Measurements from ENCODE around the gene CPT1B. TPM values are rescaled to one million over a fixed set of nuclear protein-coding genes. Genes with fewer than 3 reads are reported as not detected.

CPT1B gene
- total and polyA plus RNA-seq, 2 of the 8 experiments (the other 6 are each of a cell fraction or from before 2014, with no cell fraction given): 34.2 to 36.2 TPM

GRCh38 chr22:50524676-50525103 lies 53.5 kb downstream of the CPT1B start:
- CTCF ChIA-PET (ENCODE audit: partially characterized antibody): interaction anchor here (1.0 to 3.4 kb wide), 9 partner anchors 10 to 201 kb away, joined by 3 to 36 read pairs (median 6); partner anchors contain the start of genes KLHDC7B and SYCE3
- Histone ChIP-seq H3K14ac (ENCODE audit: insufficient read length) (no peak overlapping the region), H2BK12ac (ENCODE audit: low read depth, low read length) (no peak overlapping the region), H3K79me2 (ENCODE audit: control insufficient read depth in 1 of 2, insufficient read depth in 2 of 2, low read length in 2 of 2) (no peaks in the 10 kb centered on the region), H2BK5ac (ENCODE audit: low read depth, low read length) (no peak overlapping the region), H3K27ac (ENCODE audit: low read depth, low read length) (no peak overlapping the region), H2BK20ac (ENCODE audit: low read length) (no peak overlapping the region), H3K56ac (replicated peaks; ENCODE audit: insufficient read length, low read depth, low read length) (no peak overlapping the region), H3K9ac (replicated peaks in 1 of 4; ENCODE audit: extremely low read depth in 1 of 4, low read depth in 3 of 4, low read length in 3 of 4) (peak overlapping the region in 2 of 4 experiments; percentile 6 to 68; a peak in 3 of 7 replicates), H3K36me3 (ENCODE audit: control insufficient read depth in 2 of 4, insufficient read depth in 4 of 4, low read length in 3 of 4) (peaks cover 4 to 16% (median 12%) of the 10 kb centered on the region in 4 experiments; a peak in 7 of 8 replicates), H3K4me1 (replicated peaks in 1 of 4; ENCODE audit: control insufficient read depth in 3 of 4, insufficient read depth in 4 of 4, low read length in 3 of 4) (peaks cover 0 to 11% (median 6%) of the 10 kb centered on the region in 4 experiments; a peak in 5 of 7 replicates), H2BK120ac (replicated peaks; ENCODE audit: low read depth, low read length) (no peak overlapping the region), H2BK15ac (ENCODE audit: low read length) (no peak overlapping the region), H3K23ac (ENCODE audit: insufficient read length) (no peak overlapping the region), H3K4me2 (ENCODE audit: insufficient read depth in 1 of 2, low read depth in 2 of 2, low read length in 2 of 2) (peak overlapping the region; percentile 70 to 88), H3K9me3 (ENCODE audit: insufficient read depth in 2 of 2, low read depth in 1 of 2, low read length in 1 of 2) (no peaks in the 10 kb centered on the region), H4K20me1 (replicated peaks in 1 of 2; ENCODE audit: control insufficient read depth in 1 of 2, insufficient read depth in 2 of 2, low read length in 2 of 2) (peaks cover 5 to 25% of the 10 kb centered on the region in 2 experiments), H3K4me3 (ENCODE audit: extremely low read depth in 1 of 4, insufficient read depth in 2 of 4, low read depth in 3 of 4, low read length in 4 of 4) (peak overlapping the region; percentile 63 to 78 (median 67)), H3K79me1 (ENCODE audit: low read depth, low read length) (no peaks in the 10 kb centered on the region), H2AFZ (ENCODE audit: low read length) (no peak overlapping the region), H3K4ac (replicated peaks; ENCODE audit: insufficient read length, low read depth, low read length) (no peak overlapping the region), H4K5ac (ENCODE audit: insufficient read length, low read depth, low read length) (no peak overlapping the region), H3K23me2 (ENCODE audit: low read depth, low read length) (peaks cover 17% of the 10 kb centered on the region; the same call in 1 of the 2 replicates), H3K18ac (ENCODE audit: extremely low read depth, low read length) (no peak overlapping the region), H4K8ac (ENCODE audit: extremely low read depth, insufficient read depth, low read length) (peak overlapping the region; percentile 45; the same call in 1 of the 2 replicates), H4K91ac (replicated peaks; ENCODE audit: insufficient read length, low read length) (no peak overlapping the region), H2AK5ac (ENCODE audit: low read depth, low read length) (no peak overlapping the region), H3K27me3 (replicated peaks in 1 of 4; ENCODE audit: control insufficient read depth in 3 of 4, extremely low read depth in 1 of 4, insufficient read depth in 3 of 4, low read length in 3 of 4) (peaks cover 15 to 31% (median 24%) of the 10 kb centered on the region in 4 experiments)
- WGBS, 2 experiments (ENCODE audit: extremely low coverage in 1 of 2, insufficient coverage in 1 of 2, insufficient read length in 1 of 2, insufficient replicate concordance in 2 of 2, low coverage in 1 of 2, low lambda C conversion rate in 2 of 2, missing lambda C conversion rate in 1 of 2): 42% methylated on average over 13 of the region's 19 CpGs; no CpG with 5 or more reads in 1 of the 2 experiments
- POLR2A ChIA-PET (ENCODE audit: partially characterized antibody): interaction anchor here (1.1 to 3.0 kb wide), 9 partner anchors 8 to 84 kb away, joined by 3 to 32 read pairs (median 4); partner anchors contain the start of genes LMF2, NCAPH2 and SYCE3
- DNase-seq (ENCODE audit: low read depth in 1 of 2, low spot score in 2 of 2) (no peak), FAIRE-seq (no peak)
- no peak; the same call in 1 of the 2 replicates for TF ChIP-seq POLR2AphosphoS5 (IDR thresholded peaks at IDR 0.05; ENCODE audit: low read depth, low read length)
- no peak for TF ChIP-seq ZNF274 (IDR thresholded peaks at IDR 0.05; ENCODE audit: borderline replicate concordance, extremely low read depth, low read length)
- no peak for TF ChIP-seq CEBPB (IDR thresholded peaks at IDR 0.05; ENCODE audit: low read depth, low read length)
- TF ChIP-seq TEAD4 (IDR thresholded peaks at IDR 0.05; ENCODE audit: low read depth, low read length): no peak
- TF ChIP-seq KDM1A (IDR thresholded peaks at IDR 0.05; ENCODE audit: borderline replicate concordance, low read length): no peak
- no peak for TF ChIP-seq FOSL1 (IDR thresholded peaks at IDR 0.05; ENCODE audit: insufficient read depth, low read depth, low read length)
- no peak for TF ChIP-seq SRF (IDR thresholded peaks at IDR 0.05; ENCODE audit: low read depth, low read length)
- no peak for TF ChIP-seq NANOG (IDR thresholded peaks at IDR 0.05; ENCODE audit: insufficient read depth, low read depth, low read length, poor library complexity, severe bottlenecking)
- TF ChIP-seq RXRA (IDR thresholded peaks at IDR 0.05; ENCODE audit: insufficient read depth, low read depth, low read length): no peak
- TF ChIP-seq TBP (IDR thresholded peaks at IDR 0.05; ENCODE audit: low read depth, low read length): no peak
- TF ChIP-seq KDM5A (IDR thresholded peaks at IDR 0.05; ENCODE audit: low read length): no peak
- no peak for TF ChIP-seq TCF12 (IDR thresholded peaks at IDR 0.05; ENCODE audit: low read depth, low read length)
- TF ChIP-seq RNF2 (IDR thresholded peaks at IDR 0.05; ENCODE audit: borderline replicate concordance, low read depth, low read length, missing control alignments, poor library complexity, severe bottlenecking): no peak
- no peak for TF ChIP-seq SUZ12 (IDR thresholded peaks at IDR 0.05; ENCODE audit: low read length)
